GM12874 (cell line): ENCODE data around the gene FZD1.

Source experiments
- TF ChIP-seq, protein P1 (sequence below): IDR thresholded peaks from 2 replicates; pipeline ENCODE4 v1.5.1; 2011; ENCODE audit warnings: low read depth, mild to moderate bottlenecking, control low read depth, low read length, moderate library complexity; ENCODE audit not compliant: insufficient read depth

The FZD1 gene

DNA sequence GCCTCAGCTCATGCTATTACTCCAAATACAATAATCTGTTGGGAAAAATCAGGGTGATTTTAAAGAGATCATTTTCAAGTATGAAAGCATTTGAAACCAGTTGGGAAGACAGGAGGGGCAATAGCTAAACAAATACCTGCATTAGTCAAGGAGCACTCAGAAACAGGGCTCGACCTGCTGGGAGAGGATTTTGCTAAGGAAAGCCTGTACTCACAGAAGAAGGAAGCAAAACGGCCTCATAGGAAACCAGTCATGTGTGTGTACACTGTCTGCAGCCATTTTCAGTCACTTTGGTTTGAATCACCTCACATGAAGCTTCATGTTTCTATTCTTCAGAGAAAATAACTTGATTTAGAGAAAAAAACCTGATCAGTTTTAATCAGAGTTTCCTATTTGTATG, 38.6 kb downstream of the FZD1 start:
- TF ChIP-seq, protein P1, sequence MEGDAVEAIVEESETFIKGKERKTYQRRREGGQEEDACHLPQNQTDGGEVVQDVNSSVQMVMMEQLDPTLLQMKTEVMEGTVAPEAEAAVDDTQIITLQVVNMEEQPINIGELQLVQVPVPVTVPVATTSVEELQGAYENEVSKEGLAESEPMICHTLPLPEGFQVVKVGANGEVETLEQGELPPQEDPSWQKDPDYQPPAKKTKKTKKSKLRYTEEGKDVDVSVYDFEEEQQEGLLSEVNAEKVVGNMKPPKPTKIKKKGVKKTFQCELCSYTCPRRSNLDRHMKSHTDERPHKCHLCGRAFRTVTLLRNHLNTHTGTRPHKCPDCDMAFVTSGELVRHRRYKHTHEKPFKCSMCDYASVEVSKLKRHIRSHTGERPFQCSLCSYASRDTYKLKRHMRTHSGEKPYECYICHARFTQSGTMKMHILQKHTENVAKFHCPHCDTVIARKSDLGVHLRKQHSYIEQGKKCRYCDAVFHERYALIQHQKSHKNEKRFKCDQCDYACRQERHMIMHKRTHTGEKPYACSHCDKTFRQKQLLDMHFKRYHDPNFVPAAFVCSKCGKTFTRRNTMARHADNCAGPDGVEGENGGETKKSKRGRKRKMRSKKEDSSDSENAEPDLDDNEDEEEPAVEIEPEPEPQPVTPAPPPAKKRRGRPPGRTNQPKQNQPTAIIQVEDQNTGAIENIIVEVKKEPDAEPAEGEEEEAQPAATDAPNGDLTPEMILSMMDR, result no peak

DNA sequence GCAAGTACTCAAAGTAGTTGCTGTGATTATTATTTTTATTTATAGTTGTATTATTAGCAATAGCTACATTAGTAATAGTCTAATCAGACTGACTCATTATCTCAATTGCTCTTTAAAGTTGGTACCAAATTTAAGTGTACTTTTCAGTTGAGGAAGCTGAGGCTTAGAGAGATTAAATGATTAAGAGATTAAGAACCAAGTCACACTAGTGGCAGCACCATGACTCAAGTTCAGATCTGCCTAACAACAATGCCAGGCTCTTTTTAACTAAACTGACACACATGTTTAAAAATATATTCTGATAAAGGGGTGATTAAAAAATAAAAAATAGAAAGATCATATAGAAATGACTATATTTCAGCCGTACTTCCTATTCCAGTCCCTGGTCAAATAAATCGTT, 42.0 kb downstream of the FZD1 start:
- TF ChIP-seq, protein P1, result no peak

DNA sequence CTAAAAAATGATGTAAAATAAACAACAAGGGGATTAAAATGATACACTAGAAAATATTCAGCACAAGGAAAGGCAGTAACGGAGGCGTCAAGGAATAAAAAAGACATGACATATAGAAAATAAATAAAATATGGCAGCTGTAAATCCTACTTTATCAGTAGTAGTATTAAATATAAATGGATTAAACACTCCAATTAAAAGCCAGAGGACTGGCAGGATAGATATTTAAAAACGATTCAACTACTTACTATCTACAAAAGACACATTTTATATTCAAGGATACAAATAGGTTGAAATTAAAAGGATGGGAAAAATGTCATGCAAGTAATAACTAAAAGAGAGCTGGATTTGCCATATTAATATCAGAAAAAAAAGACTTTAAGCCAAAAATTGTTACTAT, 43.2 kb downstream of the FZD1 start:
- TF ChIP-seq, protein P1, result no peak

DNA sequence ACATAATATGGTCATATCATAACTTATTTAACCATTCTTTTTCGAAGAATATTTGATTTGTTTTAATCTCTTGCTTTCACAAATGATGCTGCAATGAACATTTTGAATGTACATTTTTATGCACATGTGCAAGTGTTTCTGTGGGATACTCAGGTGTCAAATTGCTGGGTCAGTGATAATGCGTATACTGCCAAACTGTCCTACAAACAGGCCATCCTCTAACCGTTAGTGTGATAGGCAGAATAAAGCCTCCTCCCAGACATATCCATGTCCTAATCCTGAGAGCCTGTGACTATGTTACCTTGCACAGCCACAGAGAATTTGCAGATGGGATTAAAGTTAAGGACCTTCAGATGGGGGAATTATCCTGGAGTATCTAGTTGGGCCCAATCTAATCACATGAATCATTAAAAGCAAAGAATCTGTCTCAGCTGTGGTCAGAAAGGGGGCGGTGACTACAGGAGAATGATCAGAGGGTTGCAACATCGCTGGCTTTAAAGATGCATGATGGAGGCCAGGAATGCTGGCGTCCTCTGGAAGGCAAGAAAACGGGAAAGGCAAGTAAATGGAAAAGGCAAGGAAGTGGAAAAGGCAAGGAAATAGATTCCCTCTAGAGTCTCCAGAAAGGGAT, 46.7 kb downstream of the FZD1 start:
- TF ChIP-seq, protein P1, result no peak

DNA sequence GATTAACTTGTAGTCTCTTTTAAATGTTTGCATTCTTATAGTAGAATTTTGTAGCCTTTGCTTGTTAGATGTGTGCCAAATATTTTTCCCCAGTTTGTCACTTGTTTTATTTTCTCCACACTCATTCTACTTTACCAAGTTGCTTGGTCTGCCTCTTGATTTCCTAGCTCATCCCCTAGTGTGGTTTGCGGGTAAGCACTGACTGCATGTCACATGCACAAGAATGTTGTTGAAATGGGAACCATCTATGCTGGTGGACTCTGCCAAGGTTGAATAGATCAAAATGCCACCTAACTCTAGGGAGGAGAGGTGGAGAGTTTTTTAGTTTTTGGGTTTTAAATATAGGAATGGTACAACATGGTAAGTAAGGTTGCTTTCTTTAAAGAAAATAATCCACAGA, 47.6 kb downstream of the FZD1 start:
- TF ChIP-seq, protein P1, result no peak

DNA sequence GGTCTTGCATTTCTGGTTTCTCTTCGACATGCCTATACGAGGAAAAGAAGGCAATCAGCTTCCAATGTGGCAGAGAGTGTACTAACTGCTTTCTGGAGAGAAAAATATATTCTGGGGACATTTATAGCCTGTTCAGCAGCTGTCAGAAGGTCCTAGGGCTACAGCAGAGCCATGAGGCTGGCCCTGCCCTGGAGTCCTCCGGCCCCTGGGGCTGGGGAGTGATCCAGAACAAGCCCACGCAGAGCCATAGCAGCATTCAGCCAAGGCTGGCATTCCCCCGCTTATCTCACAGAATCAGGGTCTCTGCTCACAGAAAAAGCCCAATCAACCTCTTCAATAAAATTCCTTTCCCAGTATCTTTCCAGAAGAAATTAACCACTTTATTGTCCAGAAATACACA, 48.9 kb downstream of the FZD1 start:
- TF ChIP-seq, protein P1, result no peak

DNA sequence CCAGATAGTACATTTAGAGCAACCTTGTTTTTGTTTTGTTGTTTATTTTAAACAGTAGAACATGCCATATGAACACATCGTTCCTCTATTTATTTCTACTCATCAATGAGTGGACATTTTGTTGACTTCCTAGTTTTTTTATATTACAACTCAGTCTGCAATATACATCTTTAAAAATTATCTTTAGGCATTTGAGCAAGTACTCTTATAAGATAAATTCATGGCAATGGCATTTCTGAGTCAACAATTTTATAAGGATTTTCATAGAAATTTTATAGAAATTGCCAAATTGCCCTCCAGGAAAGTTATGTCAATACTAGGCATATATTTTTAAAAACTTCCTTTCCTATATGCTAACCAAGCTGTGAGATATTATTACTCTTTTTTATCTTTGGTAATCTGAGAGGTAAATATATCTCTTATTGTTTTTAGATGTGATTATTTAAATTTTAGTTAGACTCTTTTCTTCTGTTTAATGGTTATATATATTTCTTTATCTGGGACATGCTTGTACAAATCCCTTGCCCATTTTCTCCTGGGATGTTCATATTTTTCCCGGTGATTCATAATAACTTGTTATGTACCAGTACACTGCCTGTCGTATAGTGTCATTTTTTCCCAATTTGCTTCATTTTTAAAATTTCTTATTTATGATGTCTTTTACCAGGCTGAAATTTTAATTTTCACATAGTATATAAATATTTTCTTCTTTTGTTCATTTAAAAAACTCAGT, 50.5 kb downstream of the FZD1 start:
- TF ChIP-seq, protein P1, result no peak
